ENCODE data around the gene UBL7.

The UBL7 gene

DNA sequence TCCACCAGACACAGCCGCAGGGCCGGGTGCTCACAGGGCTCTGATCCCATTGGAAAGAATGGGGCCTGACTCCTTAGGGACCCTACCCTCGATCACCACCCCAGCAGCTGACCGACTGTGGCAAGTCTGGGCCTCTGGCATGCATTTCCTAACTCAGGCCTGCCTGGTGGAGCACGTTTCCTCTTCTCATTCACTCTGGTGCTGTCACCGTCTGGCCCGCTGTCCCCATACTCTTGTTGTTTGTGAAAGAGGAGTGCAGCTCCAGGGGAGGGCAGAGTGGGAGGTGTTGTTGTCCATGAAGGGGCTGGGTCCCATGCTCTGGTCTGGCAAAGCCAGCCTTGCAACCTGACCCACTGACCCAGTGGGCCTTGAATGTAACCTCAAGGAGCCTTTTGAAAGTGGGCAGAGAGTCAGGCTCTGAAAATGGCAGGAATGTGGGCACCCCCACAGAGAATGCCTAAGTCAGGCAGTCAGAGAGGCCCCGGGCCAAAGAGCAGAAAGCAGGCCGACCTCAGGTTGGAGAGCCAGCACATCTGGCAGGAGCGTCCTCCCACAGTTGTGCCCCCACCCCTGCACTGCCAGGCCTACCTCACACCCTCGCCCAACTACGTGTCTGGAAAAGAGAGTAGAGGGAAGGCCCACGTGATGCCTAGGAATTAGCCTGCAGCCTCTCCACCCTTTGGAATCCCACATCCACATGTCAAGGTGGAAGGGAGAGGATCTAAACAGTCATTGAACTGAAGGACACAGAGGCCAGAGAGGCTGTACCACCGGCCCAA, 38.1 kb downstream of the UBL7 start:
- DNase-seq (ENCODE audit: low spot score), result no peak

DNA sequence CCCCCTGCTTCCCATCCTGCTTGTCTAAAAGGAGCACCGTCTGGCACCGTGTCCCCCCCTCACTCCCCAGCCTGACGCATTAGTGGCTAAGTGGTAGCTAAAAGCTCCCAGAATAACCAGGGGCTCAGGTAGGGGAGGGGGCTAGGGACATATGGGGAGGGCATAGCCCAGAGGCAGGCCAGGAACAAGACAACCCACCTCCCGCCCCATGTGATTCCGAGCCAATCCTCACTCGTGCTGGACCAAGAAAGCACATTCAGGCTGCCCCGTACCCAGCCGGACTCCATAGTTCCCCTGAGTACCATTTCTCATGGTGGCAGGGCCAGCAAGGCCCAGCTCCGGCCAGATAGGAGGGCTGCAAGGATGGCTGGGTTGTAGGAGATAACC, 38.7 kb downstream of the UBL7 start:
- DNase-seq (ENCODE audit: low spot score), result no peak

DNA sequence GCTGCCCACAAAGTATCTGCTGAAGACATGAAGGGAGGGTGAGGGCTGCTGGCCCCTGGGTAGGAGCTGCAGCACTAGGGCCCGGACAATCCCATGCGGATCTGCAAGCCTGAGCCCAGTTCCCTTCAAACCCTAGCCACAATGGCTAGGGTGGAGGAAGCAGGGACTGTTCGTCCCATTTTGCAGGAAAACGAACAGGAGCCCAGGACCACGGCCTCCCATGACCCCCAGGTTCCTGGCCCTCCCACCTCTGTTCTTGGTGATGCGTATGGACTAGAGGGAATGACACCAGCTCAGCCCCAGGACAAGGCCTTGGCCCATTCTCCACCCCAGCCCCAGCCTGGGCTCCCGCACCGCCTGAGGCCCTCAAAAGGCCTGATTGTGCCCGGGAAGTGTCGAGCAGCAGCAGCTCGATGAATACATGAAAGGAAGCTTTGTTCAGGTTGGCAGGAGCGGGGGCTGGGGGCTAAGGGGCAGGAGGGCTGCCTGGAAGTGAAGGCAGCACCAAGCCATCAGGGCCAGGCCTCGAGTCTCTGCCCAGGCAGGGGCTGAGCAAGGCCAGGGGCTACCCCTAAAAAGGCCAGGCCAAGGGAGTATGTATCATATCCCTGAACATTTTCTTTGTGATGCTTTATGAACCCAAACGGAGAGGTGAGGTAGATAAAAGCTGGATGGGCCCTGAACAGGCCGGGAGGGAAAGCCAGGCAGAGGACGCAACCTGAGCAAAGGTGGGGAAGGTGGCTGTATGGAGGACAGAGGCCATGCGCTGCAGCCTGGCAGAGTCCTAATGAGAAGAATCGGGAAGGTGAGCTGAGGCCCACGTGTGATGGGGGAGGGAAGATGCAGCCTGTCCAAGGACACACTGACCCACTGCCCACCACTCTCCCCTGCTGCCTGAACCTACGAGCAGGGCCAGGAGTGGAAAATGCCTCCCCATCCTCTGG, 39.4 kb downstream of the UBL7 start:
- DNase-seq (ENCODE audit: low spot score), result peak; percentile 70

DNA sequence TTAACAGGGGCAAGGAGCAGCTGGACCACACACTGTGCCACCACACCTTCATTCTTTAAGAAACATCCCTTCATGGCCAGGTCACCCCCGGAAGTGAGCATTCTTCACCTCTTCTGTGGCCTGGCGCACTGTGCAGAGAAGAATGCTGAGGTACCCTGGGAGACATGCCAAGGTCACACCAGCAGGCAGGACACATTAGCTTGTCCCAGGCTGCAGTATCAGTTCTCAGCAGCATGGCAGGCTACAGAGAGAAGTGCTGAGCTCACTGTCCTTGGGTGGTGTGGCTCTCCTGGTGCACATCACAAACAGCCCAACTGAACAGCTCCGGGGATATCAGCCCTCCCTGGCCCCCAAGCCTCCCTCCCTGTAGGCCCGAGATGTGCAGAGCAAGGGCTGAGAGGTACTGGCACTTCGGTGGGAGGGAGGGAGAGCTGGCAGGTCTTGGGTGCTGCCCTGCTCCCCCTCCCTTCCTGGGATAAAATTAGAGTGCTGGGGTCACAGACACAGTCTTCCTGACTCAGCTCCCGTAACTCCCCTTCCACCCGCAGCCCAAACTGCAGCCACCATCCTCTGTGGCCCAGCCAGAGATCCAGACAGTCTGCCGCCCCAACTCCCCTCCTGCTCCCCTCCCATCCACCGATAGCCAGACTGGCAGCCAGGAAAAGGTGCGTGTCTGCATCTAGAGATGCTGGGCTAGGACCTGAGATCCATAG, 40.6 kb downstream of the UBL7 start:
- no peak for DNase-seq (ENCODE audit: low spot score)

DNA sequence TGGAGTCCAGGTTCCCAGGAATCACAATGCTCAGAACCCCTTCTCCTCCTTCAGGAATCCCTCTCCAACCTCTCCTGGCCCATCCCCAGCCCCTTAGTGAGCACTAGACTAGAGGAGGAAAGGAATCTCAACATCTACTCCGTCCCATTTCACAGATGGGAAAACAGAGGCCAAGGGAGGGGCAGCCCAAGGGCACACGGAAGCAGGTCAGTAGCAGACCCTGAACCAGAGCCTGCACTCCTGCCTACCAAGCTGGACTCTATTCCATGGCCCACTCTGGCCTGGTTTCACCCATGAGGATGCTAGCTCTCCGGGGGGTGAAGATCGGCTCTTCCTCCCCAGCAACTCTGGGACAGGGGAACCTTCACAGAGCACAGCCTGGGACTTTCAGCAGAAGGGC, 41.5 kb downstream of the UBL7 start:
- no peak for DNase-seq (ENCODE audit: low spot score)

DNA sequence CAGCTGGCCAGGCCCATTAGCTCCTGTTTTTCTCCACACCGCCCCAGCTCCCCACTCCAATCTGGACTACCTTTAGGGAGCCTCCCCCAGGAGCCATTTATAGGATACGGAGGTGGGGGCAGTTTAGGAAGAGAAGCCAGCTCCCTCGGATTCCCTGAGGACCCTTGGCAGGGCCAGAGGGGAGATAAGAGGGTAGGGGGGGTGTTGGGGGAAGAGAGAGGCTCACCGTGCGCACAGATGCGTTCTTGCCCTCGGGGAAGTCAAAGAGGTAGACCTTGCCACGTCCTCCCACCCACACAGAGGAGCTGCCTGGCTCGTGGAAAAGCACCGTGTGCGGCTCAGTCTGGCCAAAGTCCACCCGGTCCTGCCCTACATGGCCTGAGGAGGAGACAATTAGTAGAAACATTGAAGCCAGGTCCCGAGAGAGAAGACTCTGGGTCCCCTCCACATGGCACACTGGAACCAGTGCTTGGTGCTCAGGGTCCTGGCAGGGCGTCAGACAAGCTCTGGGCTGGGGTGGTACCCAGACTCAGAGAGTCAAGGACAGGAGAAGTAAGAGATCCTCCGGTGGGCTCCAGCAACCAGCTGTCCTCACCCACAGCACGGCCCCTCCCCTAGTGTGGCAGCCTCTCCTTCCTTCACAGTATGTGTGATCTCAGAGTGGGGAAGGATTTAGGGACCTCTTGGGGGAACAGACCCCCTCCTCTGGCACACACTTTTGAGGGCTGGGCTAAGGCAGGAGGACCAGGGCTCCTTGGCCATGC, 42.2 kb downstream of the UBL7 start:
- DNase-seq (ENCODE audit: low spot score), result no peak

DNA sequence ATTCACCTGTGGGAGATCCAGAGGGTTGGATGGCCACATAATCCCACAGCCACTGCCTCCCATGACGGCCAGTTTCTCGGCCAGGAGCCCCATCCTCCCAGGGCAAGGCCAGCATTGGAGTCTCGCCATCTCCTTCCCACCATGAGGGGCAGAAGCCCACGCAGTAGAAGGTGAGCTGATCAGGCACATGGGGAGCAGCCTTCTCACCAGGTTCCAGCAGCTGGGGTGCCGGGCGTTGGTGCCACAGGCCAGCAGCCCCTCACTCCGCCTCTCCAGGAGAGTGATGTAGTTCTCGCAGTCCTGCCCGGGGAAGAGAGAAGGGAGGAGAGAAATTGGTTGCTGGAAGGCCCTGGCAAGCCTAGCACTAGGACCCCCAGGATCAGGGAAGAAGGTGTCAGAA, 43.3 kb downstream of the UBL7 start:
- no peak for DNase-seq (ENCODE audit: low spot score)

DNA sequence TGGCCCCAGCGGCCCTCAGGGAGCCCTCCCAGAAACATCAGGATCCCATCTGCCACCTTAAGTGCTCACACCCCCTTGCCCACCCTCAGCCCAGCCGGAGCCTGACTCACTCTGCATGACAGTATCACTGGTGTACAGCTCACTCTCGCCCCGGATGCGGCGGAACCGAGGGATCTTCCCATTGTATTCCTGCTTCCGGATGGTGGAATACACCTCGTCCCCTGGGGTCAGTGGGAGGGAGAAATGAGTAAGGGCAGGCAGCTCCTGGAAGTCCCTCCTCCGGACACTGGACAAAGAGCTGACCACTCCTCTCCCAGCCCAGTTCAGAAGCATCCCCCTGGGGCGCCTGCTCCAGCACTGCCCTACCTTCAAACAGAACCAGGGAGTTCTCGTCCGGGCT, 43.7 kb downstream of the UBL7 start:
- peak; percentile 89 for DNase-seq (ENCODE audit: low spot score)

DNA sequence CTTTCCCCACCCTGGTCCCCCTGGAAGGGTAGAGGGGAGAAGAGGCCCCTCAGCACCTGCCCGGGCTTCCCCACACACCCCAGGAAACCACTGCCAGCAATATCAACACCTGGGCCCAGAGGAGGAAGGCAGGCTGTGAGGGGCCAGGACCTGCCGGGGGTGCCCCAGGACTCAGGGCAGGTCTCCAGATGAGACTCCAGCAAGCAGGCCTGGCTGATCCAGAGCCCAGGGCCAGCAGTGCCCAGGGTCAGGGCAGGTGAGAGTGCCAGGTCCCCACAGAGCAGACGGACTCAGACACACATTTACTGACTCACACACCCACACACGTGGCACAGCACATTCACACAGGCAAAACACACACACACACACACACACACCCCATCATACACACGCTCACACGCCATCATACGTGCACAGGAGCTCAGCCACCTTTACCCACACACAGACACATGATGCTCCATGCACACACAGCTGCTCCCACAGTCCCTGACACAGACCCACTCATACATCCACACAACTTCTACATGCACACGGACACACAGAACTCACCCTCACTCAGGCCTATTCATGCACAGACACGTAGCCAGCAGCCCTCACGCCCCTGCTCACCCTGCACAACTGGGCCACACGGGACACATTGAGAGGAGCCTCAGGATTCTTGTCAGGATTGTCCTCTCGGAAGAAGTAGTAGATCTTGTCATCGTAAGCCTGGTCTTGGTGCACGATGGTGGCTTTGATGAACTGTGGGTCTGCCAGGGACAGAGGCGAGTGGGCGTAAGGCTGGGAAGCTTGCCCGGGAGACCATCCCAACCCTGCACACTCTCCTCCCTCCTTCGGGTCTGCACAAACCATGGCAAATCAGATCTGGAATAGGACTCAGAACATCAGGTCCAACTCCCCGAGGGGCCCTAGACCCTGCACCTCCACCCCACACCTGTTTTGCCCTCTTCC, 44.7 kb downstream of the UBL7 start:
- peak; percentile 29 for DNase-seq (ENCODE audit: low spot score)

DNA sequence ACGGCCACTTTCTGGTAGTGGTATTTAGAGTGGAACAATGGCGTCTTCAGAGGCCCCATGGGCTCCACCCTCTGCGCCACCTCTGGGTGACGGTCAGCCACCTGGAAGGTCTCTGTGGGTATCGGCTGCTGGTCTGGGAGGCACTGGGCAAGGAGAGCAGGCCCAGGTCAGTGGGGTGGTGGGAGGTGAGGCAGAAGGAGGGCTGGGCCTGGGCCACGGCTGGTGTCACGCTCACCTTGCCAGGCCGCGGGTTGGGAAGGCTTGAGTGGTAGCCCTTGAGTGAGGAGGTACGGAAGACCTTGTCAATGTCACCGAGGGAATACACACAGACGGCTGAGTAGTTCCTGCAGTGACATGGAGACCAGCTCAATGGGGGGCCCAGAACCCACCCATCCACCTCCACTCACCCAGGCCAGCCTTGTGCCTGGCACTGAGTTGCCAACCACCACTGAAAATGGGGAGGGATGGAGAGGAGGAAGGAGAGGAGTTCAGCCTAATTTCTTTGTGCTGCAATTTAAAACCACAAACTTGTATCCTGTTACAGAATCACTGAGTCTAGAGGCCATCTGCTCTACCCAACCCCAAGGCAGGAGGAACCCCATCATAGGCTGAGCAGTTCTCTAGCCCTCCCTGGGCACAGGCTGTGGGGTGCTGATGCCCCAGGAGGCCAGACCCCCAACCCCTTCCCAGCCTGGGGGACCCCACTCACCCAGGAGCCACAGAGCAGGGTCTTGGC, 46.2 kb downstream of the UBL7 start:
- no peak for DNase-seq (ENCODE audit: low spot score)

DNA sequence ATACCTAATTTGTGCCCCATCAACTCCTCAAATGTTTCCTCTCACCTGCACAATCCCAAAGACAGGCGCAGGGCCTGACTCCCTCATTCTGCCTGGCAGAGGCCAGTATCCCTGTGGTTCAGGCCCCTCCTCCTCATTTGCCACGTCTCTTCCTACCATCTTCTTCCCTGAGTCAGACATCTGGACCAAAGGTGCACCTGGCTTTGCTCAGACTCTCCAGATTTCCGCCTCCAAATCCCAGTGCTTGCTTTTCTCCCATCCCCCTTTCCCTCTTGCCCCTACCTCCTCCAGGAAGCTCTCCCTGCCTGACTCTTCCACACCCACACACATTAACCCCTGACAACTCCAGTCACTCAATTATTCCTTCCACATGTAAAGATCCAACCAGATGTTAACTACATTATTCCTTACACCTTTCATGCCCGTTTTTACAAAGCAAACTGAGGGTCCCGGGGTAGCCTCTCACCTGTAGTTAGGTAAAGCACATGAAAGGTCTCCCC, 46.8 kb downstream of the UBL7 start:
- DNase-seq (ENCODE audit: low spot score), result no peak

DNA sequence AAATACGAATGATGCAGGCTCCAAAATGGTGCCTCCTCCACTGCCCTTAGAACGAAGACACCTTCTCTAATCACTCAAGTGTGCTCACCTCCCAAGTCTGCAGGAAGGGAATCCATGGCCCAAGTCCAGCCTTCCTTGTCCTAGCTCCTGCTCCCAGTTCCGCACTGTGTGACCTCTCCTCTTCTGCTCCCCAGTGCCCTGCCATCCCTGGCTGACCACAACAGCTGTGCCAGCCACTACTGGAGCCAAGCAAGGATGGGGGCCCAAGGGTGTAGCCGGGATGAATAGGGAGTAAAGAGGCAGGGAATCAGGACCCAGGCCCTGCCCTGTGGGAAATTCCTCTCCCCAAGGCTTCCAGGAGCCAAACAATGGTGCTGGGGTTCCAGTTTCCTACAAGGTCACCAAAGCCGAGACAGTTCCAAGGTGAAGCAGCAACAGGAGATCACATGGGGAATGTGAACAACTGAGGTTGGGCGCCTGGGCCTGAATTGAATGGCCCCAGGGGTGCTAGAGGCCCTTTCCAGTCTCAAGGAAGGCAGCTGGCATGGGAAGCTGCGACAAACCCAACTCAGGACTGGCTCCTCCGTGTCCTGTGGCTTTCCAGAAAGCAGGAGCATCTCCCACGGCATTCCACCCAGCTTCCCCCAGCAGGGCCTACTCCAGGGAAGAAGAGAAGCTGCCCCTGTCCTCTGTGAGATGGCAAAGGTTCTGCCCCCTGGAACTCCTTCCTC, 47.4 kb downstream of the UBL7 start:
- no peak for DNase-seq (ENCODE audit: low spot score)

DNA sequence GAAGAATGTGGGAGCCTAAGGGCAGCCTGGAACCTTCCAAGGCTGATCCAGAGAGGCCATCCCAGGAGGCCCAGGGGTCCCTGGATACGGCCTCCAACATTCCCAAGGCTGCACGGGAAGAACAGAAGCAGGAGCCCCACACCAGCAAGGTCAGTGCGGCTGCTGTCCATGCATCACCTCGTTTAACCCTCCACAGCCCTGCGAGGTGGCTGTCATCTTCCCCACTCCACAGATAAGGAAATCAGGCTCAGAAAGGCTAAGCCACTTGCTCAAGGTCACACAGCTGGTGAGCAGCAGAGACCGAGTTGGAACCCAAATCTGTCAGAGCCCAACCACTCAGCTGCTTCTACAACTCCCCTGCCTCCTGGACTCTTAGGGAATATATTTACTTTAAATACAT, 48.8 kb downstream of the UBL7 start:
- DNase-seq (ENCODE audit: low spot score), result no peak

DNA sequence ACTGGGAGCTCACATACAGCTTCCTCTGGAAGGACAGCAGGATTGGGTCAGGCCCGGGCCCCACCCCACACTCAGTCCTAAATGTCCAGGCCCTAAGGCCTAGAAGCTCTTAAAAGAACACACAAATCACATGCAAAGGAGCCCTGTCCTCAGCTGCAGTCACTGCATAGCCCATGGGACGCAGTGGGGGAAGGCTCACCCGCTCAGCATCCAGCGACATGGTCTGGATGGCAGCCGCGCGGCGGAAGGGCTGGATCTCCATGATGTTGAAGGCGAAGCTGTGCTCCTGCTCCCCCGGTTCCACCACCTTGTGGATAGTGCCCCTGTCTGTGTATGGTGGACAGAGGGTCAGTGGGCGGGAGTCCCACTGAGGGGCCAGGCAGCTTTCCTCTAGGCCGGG, 49.3 kb downstream of the UBL7 start:
- DNase-seq (ENCODE audit: low spot score), result no peak

DNA sequence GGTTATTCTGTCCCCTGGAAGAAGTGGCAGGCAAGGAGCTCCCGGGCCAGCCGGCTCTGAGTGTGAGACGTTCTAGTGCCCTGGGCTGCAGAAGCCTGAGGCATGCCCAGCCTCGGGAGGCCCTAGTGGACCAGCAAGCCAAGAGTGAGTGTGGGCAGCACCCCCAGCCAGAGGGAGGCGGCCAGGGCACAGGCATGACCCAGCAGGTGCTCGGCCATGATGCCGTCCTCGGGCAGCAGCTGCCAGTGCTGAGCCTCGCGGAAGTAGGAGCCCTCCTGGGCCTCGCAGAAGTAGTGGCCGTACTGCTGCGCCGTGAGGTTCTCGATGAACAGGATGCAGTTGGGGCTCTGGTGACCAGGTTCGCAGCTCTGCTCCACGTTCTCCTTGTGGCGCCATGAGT, 50.5 kb downstream of the UBL7 start:
- no peak for DNase-seq (ENCODE audit: low spot score)

DNA sequence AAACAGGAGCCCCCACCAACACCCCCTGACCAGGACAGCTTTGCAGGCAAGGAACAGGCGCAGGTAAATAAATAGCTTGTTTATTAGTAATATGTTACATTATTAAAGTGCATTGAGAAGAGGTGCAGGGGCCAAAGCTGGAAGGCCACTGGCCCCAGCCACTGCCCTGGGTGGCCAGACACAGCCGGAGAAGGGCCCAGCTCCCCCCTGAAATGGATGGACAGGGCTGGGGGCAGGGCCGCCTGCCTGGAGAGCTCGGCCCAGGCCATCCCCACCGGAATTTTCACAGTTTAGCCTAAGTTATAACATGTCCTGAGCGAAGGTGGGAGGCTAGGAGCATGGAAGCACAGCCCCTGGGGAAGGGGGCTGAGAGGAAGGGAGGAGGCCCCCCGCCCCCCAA, 51.7 kb downstream of the UBL7 start:
- DNase-seq (ENCODE audit: low spot score), result no peak

DNA sequence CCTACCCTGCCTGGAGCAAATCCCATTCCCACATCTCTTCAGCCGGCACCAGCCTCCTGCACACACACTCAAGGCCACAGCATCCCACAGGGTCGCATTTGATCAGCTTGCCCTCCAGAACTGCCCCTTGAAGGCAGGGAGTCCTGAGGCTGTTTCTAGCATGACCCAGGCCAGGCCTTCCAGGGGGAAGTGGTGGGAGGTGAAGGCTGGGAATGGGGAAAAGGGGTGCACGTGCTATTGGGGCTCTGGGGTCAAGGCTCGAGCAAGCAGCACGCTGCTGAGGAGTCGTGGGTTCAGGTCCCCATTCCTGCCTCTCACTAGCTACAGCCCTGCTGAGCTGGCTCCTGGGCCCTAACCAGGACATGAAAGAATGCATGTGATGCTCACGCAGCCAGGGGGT, 52.1 kb downstream of the UBL7 start:
- no peak for DNase-seq (ENCODE audit: low spot score)

DNA sequence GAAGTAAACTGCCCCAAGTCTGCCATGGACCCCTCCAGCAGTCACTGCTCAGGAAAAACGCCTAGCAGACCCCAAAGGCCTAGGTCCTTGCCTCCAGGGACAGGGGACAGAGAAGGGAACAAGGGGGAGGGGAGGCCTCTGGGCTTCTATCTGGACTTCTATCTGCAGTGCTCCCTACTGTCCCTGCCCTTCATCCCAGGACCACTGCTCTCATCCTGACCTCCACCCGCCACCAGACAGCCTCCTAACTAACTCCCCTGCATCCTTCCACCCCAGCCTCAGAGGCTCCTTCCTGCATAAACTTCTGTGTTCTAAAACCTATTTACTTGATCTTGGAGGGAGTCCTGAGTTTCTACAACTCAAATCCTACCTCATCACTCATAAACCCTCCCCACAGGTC, 52.6 kb downstream of the UBL7 start:
- no peak for DNase-seq (ENCODE audit: low spot score)

All from COLO829 (cell line).